Stimulated activated CD4-positive, alpha-beta T cell treated with anti-CD3 and anti-CD28 coated beads, Interleukin-15, amount 100 ng/mL, for 48 hours (primary cell): Measurements from ENCODE around the gene TXNRD2.

ENCODE experiments used
- DNase-seq, 2 donors: peaks; one replicate each; pipeline ENCODE4 v3.0.0-alpha.2; 2020; ENCODE audit warnings: low read depth in 2 of 2

Gene TXNRD2

DNA sequence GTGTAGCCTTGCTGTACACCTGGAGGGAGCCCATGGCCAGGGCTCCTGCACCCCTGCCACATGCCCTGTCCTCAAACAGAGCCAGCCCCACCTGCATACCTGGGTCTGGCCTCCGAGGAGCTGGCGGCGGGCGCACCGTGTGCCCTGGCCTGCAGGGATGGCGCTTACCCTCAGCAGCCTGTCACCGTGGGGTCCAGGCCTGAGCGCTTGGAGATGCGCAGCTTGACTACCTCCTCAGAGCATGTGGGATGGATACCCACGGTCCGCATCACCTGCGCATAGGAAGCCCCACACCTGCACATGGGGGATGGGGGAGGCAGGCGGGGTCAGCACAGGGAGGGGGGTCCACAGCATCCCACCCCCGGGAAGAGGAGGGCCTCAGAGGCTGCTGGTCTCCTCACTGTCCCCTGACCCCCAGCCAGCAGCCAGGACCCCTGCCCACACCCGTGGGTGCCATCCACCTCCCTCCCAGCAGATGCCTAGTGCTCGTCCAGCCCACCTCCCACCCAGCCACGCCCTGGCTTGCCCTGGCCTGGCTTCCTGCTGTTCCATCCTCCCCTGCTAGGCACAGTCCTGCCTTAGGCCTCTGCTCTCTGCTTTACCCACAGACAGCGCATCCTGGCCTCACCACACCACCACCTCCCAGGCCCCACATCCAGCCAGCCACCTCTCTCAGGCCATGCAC, 64.5 kb downstream of the TXNRD2 start:
- no peak for DNase-seq

- DNase-seq = no peak
Observed at GRCh38 chr22:19876314-19876940, 65.2 kb downstream of the TXNRD2 start.

DNA sequence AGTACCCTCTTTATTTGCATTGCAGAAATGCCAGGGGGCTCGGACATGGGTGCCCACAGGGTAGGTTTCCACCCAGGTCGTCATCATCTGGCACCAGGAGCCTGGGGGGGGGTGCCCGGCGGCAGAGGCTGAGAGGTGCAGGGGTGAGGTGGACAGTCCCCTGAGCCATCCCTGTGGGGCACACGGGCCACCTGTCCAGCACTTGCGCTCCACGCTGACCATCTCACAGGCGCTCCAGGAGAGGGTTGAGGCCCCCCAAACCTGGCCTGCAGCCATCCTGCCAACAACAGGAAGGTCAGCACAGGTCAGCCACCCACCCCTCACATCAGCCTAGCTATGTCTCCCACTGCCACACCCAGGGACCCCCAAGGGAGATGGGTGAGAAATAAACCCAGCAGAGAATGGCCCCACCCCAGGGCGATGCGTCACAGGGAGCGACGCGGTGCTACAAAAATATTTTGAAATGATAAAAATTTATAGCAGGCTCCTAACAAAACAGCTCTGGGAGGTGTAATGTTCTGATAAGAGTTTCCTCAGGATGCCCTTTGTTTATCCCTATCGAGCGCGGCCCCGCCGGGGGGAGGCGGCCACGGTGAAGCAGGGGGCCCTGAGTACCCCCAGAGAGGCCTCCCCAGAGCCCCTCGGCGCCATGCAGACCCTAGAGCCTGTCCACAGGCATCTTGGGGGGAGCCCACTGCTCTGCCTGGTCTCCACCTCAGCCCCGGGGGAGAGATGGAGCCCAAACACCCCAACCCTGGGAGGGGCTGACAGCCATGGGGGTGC, 65.9 kb downstream of the TXNRD2 start:
- DNase-seq = no peak

DNA sequence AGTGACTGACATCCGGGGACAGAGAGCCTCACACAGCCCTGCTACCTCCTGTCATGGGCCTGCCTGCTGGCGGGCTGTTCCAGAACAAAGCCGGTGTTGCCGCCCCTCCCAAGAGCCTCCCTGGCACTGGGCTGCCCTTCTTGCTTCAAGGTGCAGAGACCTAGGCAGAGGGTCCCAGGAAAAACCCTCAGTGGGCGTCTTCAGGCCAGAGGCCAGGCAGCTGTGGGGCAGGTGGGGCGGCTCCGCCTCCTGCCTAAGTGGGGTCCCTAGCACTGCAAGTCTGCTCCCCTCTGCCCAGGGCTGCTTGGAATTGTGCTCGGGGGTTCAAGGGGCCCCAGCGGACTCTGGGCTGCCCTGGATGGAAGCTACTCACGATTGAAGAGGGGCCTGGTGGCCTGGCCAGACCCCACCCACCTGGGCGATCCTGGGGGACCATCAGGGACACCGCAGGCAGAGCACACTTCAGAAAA, 66.5 kb downstream of the TXNRD2 start:
- DNase-seq = no peak

GRCh38 chr22:19874307-19875060, 67.1 kb downstream of the TXNRD2 start:
- no peak for DNase-seq

- DNase-seq = no peak
Observed at GRCh38 chr22:19873960-19874306, 67.7 kb downstream of the TXNRD2 start.

DNA sequence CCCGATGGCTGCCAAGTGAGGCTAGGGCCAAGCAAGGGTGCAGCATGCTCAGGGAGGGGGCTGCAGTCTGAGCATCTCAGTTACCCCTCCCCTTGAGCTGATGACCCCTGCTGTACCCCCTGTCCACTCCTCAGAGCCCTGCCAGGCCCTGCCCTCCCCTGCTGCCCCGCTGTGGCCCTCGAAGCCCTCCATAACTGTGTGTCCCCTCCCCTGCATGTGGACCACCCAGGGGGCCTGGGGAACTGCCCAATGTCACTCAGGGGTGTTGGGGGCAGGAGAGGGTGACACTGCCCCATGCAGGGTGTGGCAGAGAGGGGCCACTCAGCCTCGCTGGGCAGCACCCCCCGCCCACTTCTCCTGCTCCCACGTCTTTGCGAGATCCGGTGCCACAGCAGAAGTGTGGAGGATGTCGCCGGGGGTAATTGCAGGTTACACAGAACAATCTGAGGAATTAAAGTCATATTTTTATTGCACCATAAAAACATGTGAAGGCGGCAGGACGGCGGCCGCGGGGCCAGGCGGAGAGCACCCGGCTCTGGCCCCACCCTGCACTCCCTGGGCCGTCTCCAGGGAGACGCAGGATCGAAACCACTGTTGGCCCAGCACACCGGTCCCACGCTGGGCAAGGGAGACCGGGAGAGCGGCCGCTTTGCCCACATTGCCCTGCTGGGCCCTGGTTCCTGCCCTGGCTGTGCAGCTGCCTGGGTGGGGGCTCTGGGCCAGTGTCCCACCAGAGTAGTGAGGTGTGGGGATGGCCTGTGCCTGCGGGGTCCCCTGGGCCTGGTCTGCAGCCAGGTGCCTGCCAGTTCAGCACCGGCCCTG, 68.3 kb downstream of the TXNRD2 start:
- no peak for DNase-seq

GRCh38 chr22:19872779-19873137, 68.9 kb downstream of the TXNRD2 start:
- DNase-seq = no peak

GRCh38 chr22:19871845-19872778, 69.5 kb downstream of the TXNRD2 start:
- no peak for DNase-seq

DNA sequence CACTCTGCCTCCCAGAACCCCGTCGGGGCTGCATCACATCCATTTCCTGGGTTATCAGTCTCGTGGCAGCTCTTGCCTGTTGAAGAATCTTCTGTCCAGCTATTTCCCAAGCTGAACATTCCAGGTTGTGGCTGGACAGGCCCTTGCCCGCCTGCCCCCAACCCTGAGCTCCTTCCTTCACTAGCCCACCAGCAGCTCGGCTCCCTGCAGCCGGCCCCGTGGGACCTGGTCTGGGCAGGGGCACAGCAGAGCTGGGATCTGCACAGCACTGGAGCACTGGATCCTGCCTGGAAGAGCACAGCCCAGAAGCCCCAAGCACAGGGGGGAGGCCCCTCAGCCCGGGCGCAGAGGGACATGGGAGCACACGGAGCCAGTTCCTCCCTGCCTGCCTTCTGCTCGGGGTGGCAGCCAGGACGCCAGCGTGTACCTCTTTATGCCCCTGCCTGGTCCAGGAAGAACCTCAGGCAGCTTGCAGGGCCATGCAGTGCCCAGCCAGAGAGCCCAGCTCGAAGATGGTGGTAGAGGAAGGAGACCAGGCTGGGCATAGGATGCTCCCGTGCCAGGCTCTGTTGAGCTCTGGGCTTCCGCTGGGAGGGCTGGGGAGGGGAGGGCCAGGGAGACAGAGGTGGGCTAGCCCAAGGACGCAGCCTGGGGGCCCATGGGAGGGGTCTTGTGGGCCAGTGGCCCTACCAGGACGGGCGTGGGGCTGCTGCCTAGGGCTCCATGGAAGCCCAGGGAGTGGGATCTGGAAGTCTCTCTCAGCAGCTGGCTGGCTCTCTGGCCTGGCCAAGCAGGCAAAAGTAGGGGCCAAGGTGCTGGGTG, 70.4 kb downstream of the TXNRD2 start:
- no peak for DNase-seq

DNA sequence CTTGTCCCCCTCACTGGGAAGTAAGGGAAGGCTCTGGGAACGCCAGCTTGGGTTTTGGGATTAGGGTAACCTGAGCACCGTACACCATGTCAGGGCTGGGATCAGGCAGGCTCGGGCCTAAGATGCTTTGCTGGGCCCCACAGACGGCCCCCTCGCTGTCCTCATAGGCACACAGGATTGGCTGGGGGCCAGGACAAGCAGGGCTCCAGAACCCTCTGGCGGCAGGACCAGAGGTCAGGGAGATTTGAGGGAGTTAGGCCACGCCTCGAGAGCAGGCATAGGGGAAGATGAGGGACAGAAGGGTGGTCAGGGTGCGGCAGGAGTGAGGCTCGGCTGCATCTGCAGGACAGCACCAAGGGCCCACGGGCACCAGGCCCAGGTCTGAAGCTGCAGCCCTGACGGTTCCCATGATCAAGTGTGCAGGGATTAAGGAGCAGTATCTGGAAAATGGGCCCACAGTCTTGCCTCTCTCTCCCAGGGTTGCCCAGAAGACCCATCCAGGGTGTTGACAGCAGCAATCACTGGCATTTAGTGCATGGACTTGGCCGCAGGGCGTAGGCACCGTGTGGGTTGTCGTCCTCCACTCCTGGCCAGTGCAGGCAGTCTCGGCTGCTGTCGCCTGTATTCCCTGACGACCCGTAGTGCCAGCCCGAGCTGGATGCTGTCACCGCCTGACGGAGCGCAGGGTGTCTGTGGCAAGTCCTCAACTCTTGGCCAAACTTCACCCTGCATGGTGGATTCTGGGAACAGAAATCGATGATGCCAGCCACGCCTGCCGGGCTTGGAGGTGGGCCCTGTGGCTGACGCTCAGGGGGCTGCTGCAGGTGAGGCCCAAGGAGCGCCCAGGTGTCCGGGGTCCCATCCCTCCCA, 71.2 kb downstream of the TXNRD2 start:
- DNase-seq = no peak

DNA sequence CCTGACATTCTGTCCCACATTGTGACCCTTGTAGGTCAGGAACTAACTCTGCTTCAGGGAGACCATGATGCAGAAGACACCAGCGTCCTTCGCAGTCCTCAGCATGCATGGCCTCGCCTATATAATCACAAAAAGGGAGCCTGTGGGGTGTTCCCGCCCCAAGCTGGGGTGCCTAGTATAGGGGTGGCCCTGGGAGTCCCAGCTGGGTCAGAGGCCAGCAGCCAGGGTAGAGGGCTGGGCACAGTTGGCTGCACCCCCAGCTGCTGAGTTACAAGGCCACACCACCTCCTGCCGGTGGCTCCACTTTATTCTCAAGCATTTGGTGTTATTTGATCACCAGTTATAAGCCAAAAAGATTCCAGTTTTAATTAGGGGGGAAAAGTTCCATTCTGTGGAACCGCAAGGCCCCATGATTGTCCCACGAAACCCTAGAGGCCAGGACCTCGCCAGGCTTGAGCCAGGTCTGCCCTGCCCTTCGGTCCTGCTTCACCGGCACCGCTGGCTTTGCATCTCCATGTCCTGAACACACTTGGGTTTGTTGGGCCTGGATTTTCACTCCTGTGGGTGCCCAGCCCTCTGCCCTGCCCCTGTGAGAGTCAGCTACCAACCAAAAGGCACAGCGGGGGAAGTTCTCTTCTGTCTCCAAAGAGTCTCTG, 72.0 kb downstream of the TXNRD2 start:
- DNase-seq = no peak

- no peak for DNase-seq
Observed at GRCh38 chr22:19868773-19869471, 72.7 kb downstream of the TXNRD2 start.

- no peak for DNase-seq
Observed at GRCh38 chr22:19868333-19868732, 73.3 kb downstream of the TXNRD2 start.

- DNase-seq = no peak
Observed at GRCh38 chr22:19867617-19868016, 74.0 kb downstream of the TXNRD2 start.

- no peak for DNase-seq
Observed at GRCh38 chr22:19866665-19867009, 75.0 kb downstream of the TXNRD2 start.

DNA sequence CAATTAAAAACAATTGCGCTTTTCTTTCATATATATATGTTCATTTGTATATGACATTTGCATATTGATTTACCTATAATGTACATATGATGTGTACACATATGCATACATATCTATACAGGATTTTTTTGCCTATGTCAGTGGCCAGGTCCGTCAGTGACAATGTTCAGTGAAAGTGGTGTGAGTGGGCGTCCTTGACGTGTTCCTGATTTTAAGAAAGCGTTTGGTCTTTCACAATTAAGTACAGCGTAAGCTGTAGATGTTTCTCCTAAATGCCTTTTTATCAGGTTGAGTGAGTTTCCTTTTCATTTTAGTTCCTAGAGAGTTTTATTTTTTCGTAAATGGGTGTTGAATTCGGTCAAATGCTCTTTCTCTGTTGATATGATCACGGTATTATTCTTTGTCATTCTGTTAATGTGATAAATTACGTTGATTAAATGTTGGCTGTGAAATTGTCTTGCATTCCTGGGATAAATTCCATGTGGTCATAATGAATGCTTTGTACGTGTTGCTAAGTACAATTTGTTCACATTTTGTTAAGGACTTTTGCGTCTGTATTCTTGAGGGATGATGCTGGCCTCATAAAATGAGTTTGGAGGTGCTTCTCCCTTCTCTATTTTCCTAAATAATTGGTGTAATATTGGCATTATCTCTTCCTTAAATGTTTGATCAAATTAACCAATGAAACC, 76.3 kb downstream of the TXNRD2 start:
- DNase-seq = no peak
